Psoas muscle (tissue), 8 donors: ENCODE results near the gene CCDC187. TPM values are rescaled to one million over a fixed set of nuclear protein-coding genes. Genes with fewer than 3 reads are reported as not detected.
A peak's percentile ranks its signal among the peaks of the same experiment; 100 is the strongest.

ENCODE experiments used
- ATAC-seq, 4 donors: fragments of 200-7000 bp; cut with Tn5 transposase; one replicate each; pipeline ENCODE4 v1.9.1; 2020; ENCODE audit warnings: moderate library complexity in 3 of 4, mild to moderate bottlenecking in 2 of 4
- DNase-seq, 2 donors: peaks; one replicate each; pipeline ENCODE4 v3.0.0-alpha.2; 2020
- H3K27ac ChIP-seq: fragments of 200-600 bp; one replicate; pipeline ENCODE4 v1.8.0; 2022
- H3K27me3 ChIP-seq, 3 donors: fragments of 200-600 bp in 1 of 3; one replicate each; pipeline versions ENCODE4 v1.6.1 to v1.8.0; 2013 to 2022; ENCODE audit warnings: low read length in 2 of 3, mild to moderate bottlenecking in 2 of 3, moderate library complexity in 1 of 3; ENCODE audit not compliant: insufficient read depth in 3 of 3
- H3K36me3 ChIP-seq, 2 donors: fragments of 200-600 bp in 1 of 2; one replicate each; pipeline versions ENCODE4 v1.6.1 to v1.8.0; 2013 to 2022; ENCODE audit warnings: low read depth in 1 of 2, mild to moderate bottlenecking in 1 of 2, moderate library complexity in 1 of 2; ENCODE audit not compliant: insufficient read depth in 1 of 2
- H3K4me1 ChIP-seq: fragments of 200-600 bp; one replicate; pipeline ENCODE4 v1.8.0; 2022
- H3K4me3 ChIP-seq: fragments of 200-600 bp; one replicate; pipeline ENCODE4 v1.8.0; 2022; ENCODE audit warnings: mild to moderate bottlenecking
- H3K9me3 ChIP-seq: fragments of 200-600 bp; one replicate; pipeline ENCODE4 v1.8.0; 2022
- CTCF ChIP-seq: fragments of 200-600 bp; IDR thresholded peaks from one replicate; pipeline ENCODE4 v1.8.0; 2022; ENCODE audit warnings: antibody characterized with exemption
- WGBS, 3 donors: extraction: QIAGEN DNeasy Blood & Tissue Kit; methylation state at CpG; one replicate each; pipeline versions ENCODE4 v1.1.6 to v1.1.7; 2013; 5-methylcytosine and 5-hydroxymethylcytosine counted together
- intact Hi-C, 2 donors: fragments of 100-400 bp; cut with DNase I; formaldehyde crosslinking; loops; one replicate each; pipeline versions ENCODE4 v1.11.0 to v1.14.2; 2022
- polyA plus RNA-seq, 3 donors: library from polyadenylated mRNA; stranded (reverse); fragments of 200-250 nt; gene quantifications; one replicate each; pipeline ENCODE4 v1.2.3, GENCODE V29; 2013
- total RNA-seq, 4 donors: library from RNA; stranded (reverse); fragmentation: NEBNext Ultra II Directional in 2 of 4; extraction: Animal tissue kit (Norgen Biotek cat#: 25700) in 2 of 4; gene quantifications; one replicate each; pipeline versions ENCODE4 v1.2.1 to v1.2.4, GENCODE V29; 2021 to 2023
- donor health status: healthy with polysubstance abuse.
- donor health status: DM: no; HTN: no; CAD: no; lungs with moderate emphysema.
- donor health status: Bipolar disorder and iron deficiency.
- donor health status: healthy.
- donor health status: DM: yes; HTN: yes; CAD: no.
- donor health status: DM: no; HTN: no; CAD: no.
- donor health status: DM: no; HTN: no; CAD: no.
- donor health status: DM: yes; HTN: yes; CAD: no.

The CCDC187 gene
- total and polyA plus RNA-seq, 7 donors, result not detected

- no peaks in the 10 kb centered on the region for H3K27me3 ChIP-seq
- DNase-seq (no peak), ATAC-seq (no peak)
- H3K4me3 ChIP-seq, result no peak overlapping the region
- H3K27ac ChIP-seq, result no peak overlapping the region
- intact Hi-C loops, result no loop called here
- H3K9me3 ChIP-seq, result no peaks in the 10 kb centered on the region
- peaks cover 0 to 16% of the 10 kb centered on the region in 2 donors for H3K36me3 ChIP-seq
- H3K4me1 ChIP-seq, result no peaks in the 10 kb centered on the region
- 79 to 85% (median 82%) methylated on average over 33 of the region's 33 CpGs for WGBS, 3 donors
- no peak for TF ChIP-seq CTCF
Observed at GRCh38 chr9:136229096-136230065, 74.5 kb downstream of the CCDC187 start.

GRCh38 chr9:136228107-136228875 lies 75.6 kb downstream of the CCDC187 start:
- Histone ChIP-seq H3K27ac (no peak overlapping the region), H3K27me3 (no peaks in the 10 kb centered on the region), H3K36me3 (peaks cover 0 to 27% of the 10 kb centered on the region in 2 donors), H3K4me1 (no peaks in the 10 kb centered on the region), H3K9me3 (no peaks in the 10 kb centered on the region), H3K4me3 (no peak overlapping the region)
- 69 to 81% (median 72%) methylated on average over 18 of the region's 18 CpGs for WGBS, 3 donors
- no peak for TF ChIP-seq CTCF
- intact Hi-C loops, result no loop called here
- ATAC-seq (peak in 1 of 4 donors; percentile 26), DNase-seq (no peak)

- peaks cover 0 to 39% of the 10 kb centered on the region in 2 donors for H3K36me3 ChIP-seq
- DNase-seq (no peak), ATAC-seq (no peak)
- H3K27ac ChIP-seq, result no peak overlapping the region
- H3K4me1 ChIP-seq, result no peaks in the 10 kb centered on the region
- 83 to 92% (median 84%) methylated on average over 30 of the region's 30 CpGs for WGBS, 3 donors
- H3K27me3 ChIP-seq, result no peaks in the 10 kb centered on the region
- no peak overlapping the region for H3K4me3 ChIP-seq
- H3K9me3 ChIP-seq, result no peaks in the 10 kb centered on the region
- intact Hi-C loops, result no loop called here
- no peak for TF ChIP-seq CTCF
Observed at GRCh38 chr9:136226680-136227407, 77.0 kb downstream of the CCDC187 start.

GRCh38 chr9:136225748-136226679 lies 77.9 kb downstream of the CCDC187 start:
- no peak overlapping the region for H3K27ac ChIP-seq

More at GRCh38 chr9:136225748-136226679, 77.9 kb downstream of the CCDC187 start:
- Histone ChIP-seq H3K4me1 (no peaks in the 10 kb centered on the region), H3K4me3 (no peak overlapping the region), H3K9me3 (no peaks in the 10 kb centered on the region), H3K36me3 (peaks cover 0 to 41% of the 10 kb centered on the region in 2 donors), H3K27me3 (no peaks in the 10 kb centered on the region)
- TF ChIP-seq CTCF, result peak; percentile 51
- WGBS, 3 donors, result 82 to 83% (median 83%) methylated on average over 30 of the region's 30 CpGs
- peak in 1 of 2 donors; percentile 41 for DNase-seq
- intact Hi-C loops, result no loop called here
- peak; percentile 47 to 67 (median 60) for ATAC-seq
